ENCODE measurements around the gene TNNI3K. TPM values are rescaled to one million over a fixed set of nuclear protein-coding genes. Genes with fewer than 3 reads are reported as not detected.

The TNNI3K gene
- total and polyA plus RNA-seq, 10 of the 15 experiments (the other 5 are each of a cell fraction or from before 2014, with no cell fraction given) = 0.14 to 1.6 (median 0.44) TPM; not detected in 4

- Histone ChIP-seq H3K9me3 (replicated peaks; ENCODE audit: control insufficient read depth, insufficient read depth, low read length) (no peaks in the 10 kb centered on the region), H3K9ac (ENCODE audit: control insufficient read depth, insufficient read depth, low read length) (no peak overlapping the region), H3K4me3 (no peak overlapping the region), H3K27me3 (replicated peaks in 1 of 2; ENCODE audit: control insufficient read depth in 2 of 2, insufficient read depth in 2 of 2, low read length in 1 of 2) (no peaks in the 10 kb centered on the region), H2AFZ (ENCODE audit: control insufficient read depth, low read depth, low read length) (no peak overlapping the region), H3K27ac (ENCODE audit: control insufficient read depth, insufficient read depth) (no peak overlapping the region), H3K4me1 (ENCODE audit: control insufficient read depth, insufficient read depth, low read length) (no peaks in the 10 kb centered on the region), H3K36me3 (ENCODE audit: control insufficient read depth in 2 of 2, insufficient read depth in 2 of 2, low read length in 1 of 2) (no peaks in the 10 kb centered on the region), H3K79me2 (ENCODE audit: control insufficient read depth, insufficient read depth, low read length) (no peaks in the 10 kb centered on the region), H4K20me1 (ENCODE audit: control insufficient read depth, insufficient read depth) (no peaks in the 10 kb centered on the region), H3K4me2 (ENCODE audit: control insufficient read depth, insufficient read depth) (no peak overlapping the region)
- in situ Hi-C loops (cut with MboI) (no loop called here), intact Hi-C loops (cut with micrococcal nuclease; ENCODE audit: unreplicated experiment) (no loop called here)
- WGBS (ENCODE audit: insufficient coverage, insufficient replicate concordance, low lambda C conversion rate, missing lambda C conversion rate) = 66% methylated on average over 2 of the region's 2 CpGs
- DNase-seq (ENCODE audit: low read depth, low spot score) (no peak), FAIRE-seq (no peak), ATAC-seq (no peak)
- TF ChIP-seq CEBPB (IDR thresholded peaks at IDR 0.05; ENCODE audit: borderline replicate concordance in 1 of 2, low read depth in 2 of 2, low read length in 2 of 2) (no peak), EZH2 (IDR thresholded peaks at IDR 0.05; ENCODE audit: borderline replicate concordance, control insufficient read depth, low read depth, low read length) (no peak), ZBTB33 (IDR thresholded peaks at IDR 0.05) (no peak), CTCF (IDR thresholded peaks at IDR 0.05 in 2 of 3, conservative IDR thresholded peaks at IDR 0.05 in 1 of 3; ENCODE audit: control insufficient read depth in 2 of 3, extremely low read depth in 1 of 3, insufficient read depth in 1 of 3, low read depth in 3 of 3, low read length in 3 of 3) (no peak), MTA2 (IDR thresholded peaks at IDR 0.05; ENCODE audit: low read depth) (no peak), CREB1 (IDR thresholded peaks at IDR 0.05; ENCODE audit: low read depth) (no peak), SUZ12 (IDR thresholded peaks at IDR 0.05; ENCODE audit: unreplicated experiment) (no peak), LARP7 (IDR thresholded peaks at IDR 0.05) (no peak), PML (IDR thresholded peaks at IDR 0.05; ENCODE audit: low read length) (no peak)
- ChIA-PET CTCF (interaction anchor here (0.9 to 1.4 kb wide), 4 partner anchors 21 to 295 kb away, joined by 3 to 7 read pairs (median 4); partner anchors contain the start of genes CRYZ and TYW3), POLR2A (no interaction called here), SMC1A (ENCODE audit: uncharacterized antibody, unreplicated experiment) (interaction anchor here (1.3 to 1.6 kb wide), 3 partner anchors 11 to 141 kb away, joined by 3 read pairs; partner anchors contain the start of gene TYW3), RAD21 (ENCODE audit: unreplicated experiment) (no interaction called here)
- BruUV-seq (replicated peaks) = no TSS peak
Measured at GRCh38 chr1:74591949-74592348, 356.8 kb downstream of the TNNI3K start.

Measured in GM12878 (cell line).